Hematopoietic multipotent progenitor cell treated with erythropoietin and hydrocortisone succinate and interleukin-3 and kit ligand, for 17 days (in vitro differentiated cells): ENCODE measurements around the gene PLXNA2.

Experiments used
- DNase-seq: peaks from one replicate; pipeline ENCODE4 v3.0.0-alpha.2; 2015; ENCODE audit warnings: low spot score

The PLXNA2 gene

GRCh38 chr1:208160259-208160819 lies 83.8 kb downstream of the PLXNA2 start:
- DNase-seq, result no peak

GRCh38 chr1:208159555-208160258 lies 84.5 kb downstream of the PLXNA2 start:
- DNase-seq, result no peak

GRCh38 chr1:208158640-208159554 lies 85.3 kb downstream of the PLXNA2 start:
- DNase-seq, result no peak

- no peak for DNase-seq
Measured at GRCh38 chr1:208157769-208158168, 86.4 kb downstream of the PLXNA2 start.

- no peak for DNase-seq
Measured at GRCh38 chr1:208156741-208157140, 87.4 kb downstream of the PLXNA2 start.

GRCh38 chr1:208156310-208156709 lies 87.9 kb downstream of the PLXNA2 start:
- no peak for DNase-seq

- no peak for DNase-seq
Measured at GRCh38 chr1:208154679-208155642, 89.2 kb downstream of the PLXNA2 start.

GRCh38 chr1:208154040-208154439 lies 90.1 kb downstream of the PLXNA2 start:
- DNase-seq, result no peak

- DNase-seq, result no peak
Measured at GRCh38 chr1:208153386-208153785, 90.8 kb downstream of the PLXNA2 start.

GRCh38 chr1:208151728-208152598 lies 92.2 kb downstream of the PLXNA2 start:
- no peak for DNase-seq

GRCh38 chr1:208150833-208151458 lies 93.2 kb downstream of the PLXNA2 start:
- DNase-seq, result no peak

GRCh38 chr1:208149776-208150514 lies 94.2 kb downstream of the PLXNA2 start:
- DNase-seq, result no peak

GRCh38 chr1:208149213-208149612 lies 95.0 kb downstream of the PLXNA2 start:
- no peak for DNase-seq

- DNase-seq, result no peak
Measured at GRCh38 chr1:208148380-208148779, 95.8 kb downstream of the PLXNA2 start.

- no peak for DNase-seq
Measured at GRCh38 chr1:208146650-208147049, 97.5 kb downstream of the PLXNA2 start.

- no peak for DNase-seq
Measured at GRCh38 chr1:208145167-208145566, 99.0 kb downstream of the PLXNA2 start.

- DNase-seq, result no peak
Measured at GRCh38 chr1:208142590-208143382, 101.4 kb downstream of the PLXNA2 start.

GRCh38 chr1:208141610-208142192 lies 102.5 kb downstream of the PLXNA2 start:
- no peak for DNase-seq
